Activated CD8-positive, alpha-beta memory T cell treated with anti-CD3 and anti-CD28 coated beads for 24 hours (primary cell): ENCODE results near the gene TOPORS.
A peak's percentile ranks its signal among the peaks of the same experiment; 100 is the strongest.
"Not testable (repeated sequence)": the region's sequence is repeated elsewhere in the genome, so short reads cannot be mapped to it uniquely, and the experiment has no call there.

Source experiments
- DNase-seq: peaks from one replicate; pipeline ENCODE4 v3.0.0-alpha.2; 2020

Gene TOPORS

GRCh38 chr9:32552172-32552872 is at the start of gene TOPORS, which contains the start of gene SMIM27:
TOPORS (minus strand) TSS chr9:32552586; CDS start chr9:32552436, 150 bp downstream.
SMIM27 (plus strand) TSS chr9:32552327; CDS start chr9:32552435, 108 bp downstream.
- DNase-seq = peak; percentile 94

- not testable (repeated sequence) for DNase-seq
Observed at GRCh38 chr9:32599021-32599420, 46.6 kb upstream of the TOPORS start.

- DNase-seq = no peak
Observed at GRCh38 chr9:32596936-32597335, 44.5 kb upstream of the TOPORS start.

GRCh38 chr9:32596096-32596865 is 43.9 kb upstream of the TOPORS start:
- DNase-seq = no peak

- no peak for DNase-seq
Observed at GRCh38 chr9:32590898-32591297, 38.5 kb upstream of the TOPORS start.

- no peak for DNase-seq
Observed at GRCh38 chr9:32590476-32590875, 38.1 kb upstream of the TOPORS start.

GRCh38 chr9:32589083-32589723 is 36.8 kb upstream of the TOPORS start:
- no peak for DNase-seq

GRCh38 chr9:32587901-32588300 is 35.5 kb upstream of the TOPORS start:
- DNase-seq = no peak

- DNase-seq = no peak
Observed at GRCh38 chr9:32584784-32585183, 32.4 kb upstream of the TOPORS start.

GRCh38 chr9:32581512-32582143 is 29.2 kb upstream of the TOPORS start:
- no peak for DNase-seq

GRCh38 chr9:32580631-32581300 is 28.4 kb upstream of the TOPORS start:
- no peak for DNase-seq

GRCh38 chr9:32579706-32580331 is 27.4 kb upstream of the TOPORS start:
- peak; percentile 91 for DNase-seq

GRCh38 chr9:32578976-32579375 is 26.6 kb upstream of the TOPORS start:
- no peak for DNase-seq

GRCh38 chr9:32577316-32577715 is 24.9 kb upstream of the TOPORS start:
- no peak for DNase-seq

- DNase-seq = no peak
Observed at GRCh38 chr9:32574858-32575257, 22.5 kb upstream of the TOPORS start.

- DNase-seq = no peak
Observed at GRCh38 chr9:32573821-32574220, 21.4 kb upstream of the TOPORS start.

- peak; percentile 97 for DNase-seq
Observed at GRCh38 chr9:32572900-32573523, 20.6 kb upstream of the TOPORS start, which contains the start of gene NDUFB6. NDUFB6 (minus strand) TSS chr9:32573159; CDS start chr9:32573060, 99 bp downstream.

- DNase-seq = peak; percentile 75
Observed at GRCh38 chr9:32571969-32572899, 19.8 kb upstream of the TOPORS start.

GRCh38 chr9:32570262-32570661 is 17.9 kb upstream of the TOPORS start:
- no peak for DNase-seq

GRCh38 chr9:32566770-32567169 is 14.4 kb upstream of the TOPORS start:
- no peak for DNase-seq
